RPMI8226 (cell line): ENCODE measurements around the gene GABRR3.
"Not testable (repeated sequence)": the region's sequence is repeated elsewhere in the genome, so short reads cannot be mapped to it uniquely, and the experiment has no call there.

Experiments used
- DNase-seq: peaks from one replicate; pipeline ENCODE4 v3.0.0-alpha.2; 2015

Gene GABRR3

GRCh38 chr3:98021830-98022560 is 13.1 kb downstream of the GABRR3 start:
- no peak for DNase-seq

DNA sequence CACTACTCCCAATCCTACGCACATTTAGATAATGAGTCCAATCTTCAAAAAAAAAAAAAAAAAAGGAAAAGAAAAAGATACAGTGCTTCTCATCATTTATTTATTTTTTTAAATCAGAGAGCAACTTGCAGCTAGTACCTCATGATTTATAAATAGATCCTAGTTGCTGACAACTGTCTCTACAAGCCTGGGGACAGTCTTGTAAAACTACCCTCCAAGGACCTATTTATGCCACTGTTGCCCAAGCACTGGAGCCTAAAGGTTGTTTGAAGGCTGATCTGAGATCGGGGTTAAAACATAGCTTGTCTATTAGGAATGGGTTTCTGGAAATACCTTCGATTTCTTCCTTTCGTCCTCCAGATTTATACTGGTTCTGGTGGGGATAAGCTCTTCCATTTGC is 14.7 kb downstream of the GABRR3 start:
- DNase-seq, result no peak

- DNase-seq, result no peak
These were observed 16.8 kb downstream of the GABRR3 start for GRCh38 chr3:98018301-98018700.

GRCh38 chr3:98014268-98014585 is 20.9 kb downstream of the GABRR3 start:
- DNase-seq, result no peak

- no peak for DNase-seq
These were observed 21.5 kb downstream of the GABRR3 start for GRCh38 chr3:98013411-98014267.

DNA sequence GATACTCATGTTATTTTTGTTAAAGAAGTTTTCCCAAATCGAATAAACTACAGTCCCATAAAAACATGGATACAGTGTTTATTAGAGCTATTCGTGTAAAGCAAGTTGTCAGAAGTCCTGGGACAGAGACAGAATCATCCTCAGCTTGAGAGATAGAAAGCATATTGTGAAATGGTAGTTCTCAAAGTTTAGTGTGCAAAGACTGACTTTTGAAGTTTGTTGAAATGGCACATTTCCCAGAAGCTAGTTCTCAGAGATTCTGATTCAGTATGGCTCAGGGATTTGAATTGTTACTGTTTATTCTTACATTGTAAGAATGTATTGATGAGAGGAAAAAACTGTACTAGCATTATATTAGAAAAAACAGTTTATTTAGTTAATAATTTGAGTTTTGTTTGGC is 22.1 kb downstream of the GABRR3 start:
- no peak for DNase-seq

- DNase-seq, result not testable (repeated sequence)
These were observed 24.1 kb downstream of the GABRR3 start for GRCh38 chr3:98010883-98011449.

GRCh38 chr3:98010194-98010882 is 24.8 kb downstream of the GABRR3 start:
- no peak for DNase-seq

DNA sequence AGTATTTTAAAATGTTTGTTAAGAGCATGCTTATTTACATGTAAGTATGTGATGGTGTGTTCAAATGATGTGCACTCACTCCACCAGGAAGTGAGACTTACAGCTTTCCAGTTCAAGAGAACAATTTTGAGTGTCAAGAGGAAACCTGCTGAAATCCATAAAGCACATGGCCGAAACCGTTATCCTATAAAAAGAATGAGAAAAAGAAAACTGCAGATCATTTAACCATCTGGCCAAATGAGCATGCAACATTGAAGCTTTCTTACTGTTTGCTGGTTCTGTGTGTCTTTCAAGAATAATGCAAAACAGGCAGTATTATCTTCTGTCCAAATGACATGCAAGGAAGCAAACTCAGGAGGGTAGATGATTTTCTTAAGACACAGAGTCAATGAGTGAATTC is 26.3 kb downstream of the GABRR3 start:
- DNase-seq, result peak; percentile 21

DNA sequence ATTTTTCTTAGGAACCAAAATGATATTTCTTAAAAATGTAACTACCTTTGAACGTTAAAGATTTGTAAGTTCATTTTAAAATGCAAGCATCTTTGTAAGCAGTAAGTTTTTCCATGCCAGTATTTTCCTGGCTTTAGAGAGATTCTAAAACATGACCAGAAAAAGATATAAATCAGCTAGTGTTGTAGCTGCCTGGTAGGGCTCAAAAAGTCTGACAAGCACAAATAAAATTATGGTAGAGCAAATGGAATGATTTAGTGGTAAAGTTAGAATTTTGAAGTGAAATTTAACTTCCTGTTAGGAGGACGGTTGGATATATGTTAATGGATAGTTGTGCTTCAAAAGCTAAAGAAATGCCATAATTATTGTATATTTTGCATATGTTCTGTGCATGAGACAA is 29.7 kb downstream of the GABRR3 start:
- no peak for DNase-seq

DNA sequence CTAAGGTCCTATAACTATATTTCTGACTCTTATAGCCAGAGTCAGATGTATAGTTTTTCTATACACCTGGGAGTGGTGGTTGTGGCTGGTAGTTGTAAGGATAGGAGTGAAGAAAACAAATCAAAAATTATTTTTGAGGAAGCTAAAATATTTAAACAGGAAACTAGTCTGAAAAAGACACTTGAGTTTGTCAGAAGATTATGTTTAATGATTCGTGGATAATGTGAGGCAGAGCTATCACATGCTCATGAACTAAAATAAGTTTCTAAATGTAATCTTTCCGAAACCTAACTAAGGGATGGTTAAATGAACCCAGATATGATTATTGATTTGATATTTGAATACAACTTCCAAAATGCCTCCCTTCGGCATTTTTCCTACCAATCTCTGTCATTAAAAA is 30.4 kb downstream of the GABRR3 start:
- no peak for DNase-seq

DNA sequence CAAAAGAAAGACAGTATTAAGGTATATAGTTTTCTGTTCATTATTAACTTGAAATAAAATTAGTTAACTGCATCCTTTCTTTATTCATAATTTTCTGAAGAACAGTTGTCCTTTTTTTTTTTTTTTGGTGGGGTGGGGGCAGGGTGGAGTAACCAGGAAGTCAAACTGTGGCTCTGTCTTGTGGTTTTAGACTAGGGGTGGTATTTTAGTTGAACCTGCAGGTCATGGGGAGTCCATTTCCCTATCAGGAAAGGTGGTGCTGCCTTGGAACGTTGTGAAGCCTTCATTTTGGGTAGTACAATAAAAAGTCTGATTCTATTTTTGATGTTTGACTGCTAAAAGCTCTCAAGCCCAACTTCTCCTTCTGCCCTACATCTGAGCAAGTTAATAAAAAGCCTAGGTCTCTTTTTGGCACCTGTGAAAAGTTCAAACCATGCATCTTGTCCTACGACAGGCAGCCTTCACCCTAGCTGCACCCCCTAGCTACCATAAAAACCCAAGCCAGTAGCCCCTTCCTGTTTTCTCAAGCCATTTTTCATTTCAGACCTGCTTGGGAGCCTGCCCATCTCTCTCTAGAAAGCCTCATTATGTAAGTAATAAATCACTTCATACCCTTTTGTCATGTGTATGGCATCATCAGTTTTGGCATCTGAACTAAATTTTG is 31.7 kb downstream of the GABRR3 start:
- peak; percentile 79 for DNase-seq

GRCh38 chr3:98002717-98003116 is 32.4 kb downstream of the GABRR3 start:
- DNase-seq, result peak; percentile 52

- DNase-seq, result no peak
These were observed 35.1 kb downstream of the GABRR3 start for GRCh38 chr3:97999994-98000393.

DNA sequence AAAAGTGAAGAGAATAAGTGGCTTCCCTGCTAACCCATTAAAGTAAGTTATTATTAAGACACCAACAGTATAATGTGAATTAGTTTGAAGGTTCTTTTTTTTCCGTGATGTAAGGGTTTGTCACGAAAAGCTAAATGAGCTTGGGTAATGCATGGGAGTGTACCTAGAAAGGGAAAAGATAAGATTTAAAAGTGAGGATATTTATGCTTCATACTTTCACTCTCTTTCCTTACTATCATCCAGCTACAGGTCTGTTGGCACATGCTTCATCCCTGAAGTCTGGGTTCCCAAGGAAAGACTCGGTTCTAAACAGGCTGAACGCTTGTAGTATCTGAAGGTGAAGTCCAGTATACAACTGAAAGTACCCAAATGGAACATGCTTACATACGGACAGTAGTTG is 36.0 kb downstream of the GABRR3 start:
- DNase-seq, result no peak

DNA sequence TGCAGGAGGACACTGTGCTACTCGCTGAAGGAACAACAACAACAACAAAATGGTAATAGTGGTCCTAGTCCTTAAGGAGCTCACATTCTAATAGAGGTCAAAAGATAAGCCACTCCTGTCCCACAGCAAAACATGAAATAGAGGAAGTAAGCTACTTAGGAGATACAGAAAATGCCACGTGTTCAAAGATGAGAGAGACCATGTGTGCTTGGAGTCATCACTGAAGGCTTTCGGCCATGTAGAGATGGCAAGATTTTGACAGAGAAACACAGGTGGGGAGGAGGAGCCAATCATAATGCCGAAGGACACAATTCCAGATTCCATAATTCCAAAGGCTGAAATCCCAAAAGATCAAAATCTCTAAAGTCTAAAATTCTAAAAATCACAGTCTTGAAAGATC is 38.1 kb downstream of the GABRR3 start:
- peak; percentile 22 for DNase-seq

DNA sequence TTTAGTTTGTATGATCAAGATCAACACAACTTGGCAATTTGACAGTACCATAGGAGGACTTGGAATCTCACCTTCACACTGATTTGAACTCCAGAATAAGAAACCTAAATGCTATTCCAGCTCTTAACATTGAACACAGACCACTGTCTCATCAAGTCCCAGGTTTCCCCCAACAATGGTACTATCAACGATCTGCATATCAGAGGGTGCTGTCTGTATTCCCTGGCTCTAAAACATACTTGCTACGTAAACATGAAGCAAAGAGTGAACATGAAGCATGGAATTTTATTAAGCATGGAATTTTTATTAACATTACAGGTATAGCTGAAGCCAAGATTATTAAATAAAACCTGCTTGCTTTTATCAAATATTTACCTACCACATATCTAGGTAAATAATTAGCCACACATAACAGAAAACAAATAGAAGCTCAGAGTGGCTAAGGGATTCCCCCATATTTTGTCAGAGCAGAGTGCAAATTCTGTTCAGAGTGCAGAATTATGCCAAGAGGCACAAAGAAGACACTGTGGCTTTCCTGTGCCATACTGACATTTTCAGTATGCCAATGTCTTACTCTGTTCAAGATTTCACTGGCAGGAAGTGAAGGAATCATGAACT is 40.7 kb downstream of the GABRR3 start:
- no peak for DNase-seq

GRCh38 chr3:97993526-97993925 is 41.6 kb downstream of the GABRR3 start:
- DNase-seq, result no peak

GRCh38 chr3:97992547-97993173 is 42.5 kb downstream of the GABRR3 start:
- no peak for DNase-seq

DNA sequence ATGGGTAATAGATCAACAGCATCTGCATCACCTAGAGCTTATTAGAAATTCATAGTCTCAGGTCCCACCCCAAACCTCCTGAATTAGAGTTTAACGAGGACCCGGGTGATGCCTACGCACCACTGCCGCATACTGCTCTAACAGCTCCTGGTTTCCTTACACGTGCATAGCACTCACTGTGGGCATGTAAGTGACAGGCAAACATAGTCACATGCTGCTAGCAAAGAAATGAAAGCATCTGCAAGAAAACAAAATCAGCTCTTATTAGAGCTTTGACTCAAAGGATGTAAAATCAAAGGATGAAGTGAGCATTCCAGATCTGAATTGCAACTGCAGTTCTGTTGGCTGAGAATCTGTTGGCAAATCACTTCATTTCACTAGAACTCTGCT is 43.8 kb downstream of the GABRR3 start:
- no peak for DNase-seq

DNA sequence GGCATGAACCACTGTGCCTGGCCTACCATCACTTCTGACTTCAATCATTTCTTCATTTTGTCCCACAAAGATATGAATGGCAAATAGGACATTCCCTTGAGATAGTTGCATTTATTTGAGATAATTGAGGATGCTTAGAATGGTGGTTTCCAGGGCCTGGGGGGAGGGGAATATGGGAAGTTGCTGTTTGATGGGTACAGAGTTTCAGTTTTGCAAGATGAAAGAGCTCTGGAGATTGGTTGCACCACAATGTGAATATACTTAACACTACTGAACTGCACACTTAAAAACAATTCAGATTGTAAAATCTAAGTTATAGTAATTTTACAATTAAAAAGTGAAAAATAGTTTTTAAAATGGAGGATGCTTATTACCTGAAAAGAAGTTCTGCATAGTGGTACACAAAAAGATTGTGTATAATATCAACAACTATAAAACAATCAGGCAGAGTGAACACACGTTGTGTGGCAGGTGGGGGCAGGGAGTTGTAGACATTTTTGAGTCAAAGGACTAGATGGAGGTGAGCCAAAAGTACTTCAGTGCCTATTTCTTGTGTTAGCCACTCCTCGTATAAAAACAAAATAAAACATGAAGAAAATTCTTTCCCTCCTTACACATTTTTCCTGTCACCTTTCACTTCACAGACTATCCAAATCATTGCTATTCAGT is 44.4 kb downstream of the GABRR3 start:
- DNase-seq, result no peak
